ENCODE measurements around the gene PITRM1.
"Not testable (repeated sequence)": the region's sequence is repeated elsewhere in the genome, so short reads cannot be mapped to it uniquely, and the experiment has no call there.

The PITRM1 gene

GRCh38 chr10:3198900-3199299 lies 26.3 kb upstream of the PITRM1 start:
- DNase-seq, result no peak

- peak; percentile 27 to 73 for DNase-seq
These were observed 24.9 kb upstream of the PITRM1 start for GRCh38 chr10:3197348-3198003.

GRCh38 chr10:3196958-3197347 lies 24.4 kb upstream of the PITRM1 start:
- DNase-seq, result no peak

GRCh38 chr10:3196482-3196881 lies 23.9 kb upstream of the PITRM1 start:
- DNase-seq, result no peak

GRCh38 chr10:3195726-3196125 lies 23.1 kb upstream of the PITRM1 start:
- no peak for DNase-seq

- DNase-seq, result no peak
These were observed 22.7 kb upstream of the PITRM1 start for GRCh38 chr10:3195286-3195685.

GRCh38 chr10:3194871-3195270 lies 22.3 kb upstream of the PITRM1 start:
- DNase-seq, result no peak

GRCh38 chr10:3193751-3194150 lies 21.2 kb upstream of the PITRM1 start:
- no peak for DNase-seq

GRCh38 chr10:3192856-3193635 lies 20.5 kb upstream of the PITRM1 start:
- DNase-seq, result no peak

GRCh38 chr10:3190817-3191216 lies 18.2 kb upstream of the PITRM1 start:
- DNase-seq, result no peak

GRCh38 chr10:3187229-3187628 lies 14.6 kb upstream of the PITRM1 start:
- not testable (repeated sequence) for DNase-seq

GRCh38 chr10:3186368-3186767 lies 13.8 kb upstream of the PITRM1 start:
- DNase-seq, result no peak

- no peak for DNase-seq
These were observed 12.8 kb upstream of the PITRM1 start for GRCh38 chr10:3185386-3185785.

- no peak for DNase-seq
These were observed 7.9 kb upstream of the PITRM1 start for GRCh38 chr10:3180355-3181025.

GRCh38 chr10:3179174-3179573 lies 6.6 kb upstream of the PITRM1 start:
- DNase-seq, result no peak

GRCh38 chr10:3178042-3178441 lies 5.5 kb upstream of the PITRM1 start:
- DNase-seq, result no peak

- no peak for DNase-seq
These were observed 743 bp upstream of the PITRM1 start for GRCh38 chr10:3173171-3173878.

- no peak for DNase-seq
These were observed 519 bp downstream of the PITRM1 start for GRCh38 chr10:3172081-3172445.

- DNase-seq, result not testable (repeated sequence)
These were observed 1.1 kb downstream of the PITRM1 start for GRCh38 chr10:3171488-3171887.

GRCh38 chr10:3169673-3170072 lies 2.9 kb downstream of the PITRM1 start:
- DNase-seq, result no peak

- no peak for DNase-seq
These were observed 3.3 kb downstream of the PITRM1 start for GRCh38 chr10:3169271-3169670.

GRCh38 chr10:3167611-3168330 lies 4.8 kb downstream of the PITRM1 start:
- DNase-seq, result no peak

Data from bone marrow (tissue), 2 donors.